ENCODE measurements around the gene WDR5.
A peak's percentile ranks its signal among the peaks of the same experiment; 100 is the strongest.

WDR5 gene

GRCh38 chr9:134177186-134177585, 41.3 kb downstream of the WDR5 start:
- H3K4me3 ChIP-seq (ENCODE audit: low read depth, low read length), result no peak overlapping the region
- no peak for DNase-seq (ENCODE audit: low read depth, low spot score)
- TF ChIP-seq, protein P1, sequence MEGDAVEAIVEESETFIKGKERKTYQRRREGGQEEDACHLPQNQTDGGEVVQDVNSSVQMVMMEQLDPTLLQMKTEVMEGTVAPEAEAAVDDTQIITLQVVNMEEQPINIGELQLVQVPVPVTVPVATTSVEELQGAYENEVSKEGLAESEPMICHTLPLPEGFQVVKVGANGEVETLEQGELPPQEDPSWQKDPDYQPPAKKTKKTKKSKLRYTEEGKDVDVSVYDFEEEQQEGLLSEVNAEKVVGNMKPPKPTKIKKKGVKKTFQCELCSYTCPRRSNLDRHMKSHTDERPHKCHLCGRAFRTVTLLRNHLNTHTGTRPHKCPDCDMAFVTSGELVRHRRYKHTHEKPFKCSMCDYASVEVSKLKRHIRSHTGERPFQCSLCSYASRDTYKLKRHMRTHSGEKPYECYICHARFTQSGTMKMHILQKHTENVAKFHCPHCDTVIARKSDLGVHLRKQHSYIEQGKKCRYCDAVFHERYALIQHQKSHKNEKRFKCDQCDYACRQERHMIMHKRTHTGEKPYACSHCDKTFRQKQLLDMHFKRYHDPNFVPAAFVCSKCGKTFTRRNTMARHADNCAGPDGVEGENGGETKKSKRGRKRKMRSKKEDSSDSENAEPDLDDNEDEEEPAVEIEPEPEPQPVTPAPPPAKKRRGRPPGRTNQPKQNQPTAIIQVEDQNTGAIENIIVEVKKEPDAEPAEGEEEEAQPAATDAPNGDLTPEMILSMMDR (IDR thresholded peaks at IDR 0.05; ENCODE audit: low read depth, low read length), result no peak
- in situ Hi-C loops (cut with HindIII; ENCODE audit: low sequenced_read_pairs), result no loop called here

DNA sequence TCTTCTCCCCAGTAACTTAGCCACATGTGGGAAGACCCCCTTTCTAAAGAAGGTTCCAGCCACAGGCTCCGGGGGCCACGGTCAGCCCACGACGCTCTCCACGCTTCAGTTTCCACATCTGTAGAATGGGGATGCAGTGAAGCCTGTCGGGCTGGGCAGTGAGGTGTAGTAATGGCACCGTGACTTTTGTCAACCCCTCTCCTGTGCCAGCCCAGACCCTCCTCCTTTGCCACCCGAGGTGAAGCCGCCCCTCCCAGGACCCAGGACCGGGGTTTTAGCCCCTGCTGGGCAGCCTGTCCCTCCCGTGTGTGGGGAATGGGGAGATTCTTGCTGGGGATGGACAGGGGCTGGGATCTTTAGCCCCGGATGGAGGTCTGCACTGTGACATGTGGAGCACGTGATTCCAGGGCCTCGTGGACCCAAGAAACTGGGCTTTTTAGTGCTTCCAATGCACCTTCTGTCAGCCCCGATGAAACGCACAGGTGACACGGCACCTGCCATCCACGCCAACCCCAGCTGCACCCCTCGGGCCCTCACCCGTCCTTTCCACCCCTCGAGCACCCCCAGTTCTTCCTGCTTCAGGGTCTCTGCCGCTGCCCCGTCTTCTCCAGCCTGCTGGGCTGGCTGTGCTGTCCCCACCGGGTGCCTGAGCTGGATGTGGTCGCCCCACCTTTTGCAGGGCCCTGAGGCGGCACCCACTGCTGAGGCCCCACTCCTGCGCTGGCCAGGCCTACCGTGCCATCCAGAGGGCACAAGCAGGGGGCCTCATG, 41.9 kb downstream of the WDR5 start:
- no peak for DNase-seq (ENCODE audit: low read depth, low spot score)
- TF ChIP-seq, protein P1 (IDR thresholded peaks at IDR 0.05; ENCODE audit: low read depth, low read length), result no peak
- H3K4me3 ChIP-seq (ENCODE audit: low read depth, low read length), result no peak overlapping the region
- in situ Hi-C loops (cut with HindIII; ENCODE audit: low sequenced_read_pairs), result no loop called here

DNA sequence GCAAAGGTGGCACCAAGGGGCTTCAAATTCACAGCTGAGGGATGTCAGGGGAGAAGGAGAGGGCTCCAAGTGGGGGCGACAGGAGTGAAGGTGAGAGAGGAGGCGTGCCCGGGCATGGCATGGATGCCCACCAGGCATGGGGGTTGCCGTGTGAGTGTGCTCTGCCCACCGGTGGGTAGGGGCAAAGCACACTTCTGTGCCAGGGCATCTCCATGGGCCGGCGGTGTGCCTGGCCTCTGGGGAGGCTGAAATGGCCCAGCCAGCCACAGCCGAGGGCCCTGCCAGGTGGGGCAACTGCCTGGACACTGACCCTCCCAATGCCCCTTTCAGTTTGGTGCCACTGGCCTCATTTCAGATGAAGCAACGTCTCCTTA, 42.5 kb downstream of the WDR5 start:
- TF ChIP-seq, protein P1 (IDR thresholded peaks at IDR 0.05; ENCODE audit: low read depth, low read length), result no peak
- DNase-seq (ENCODE audit: low read depth, low spot score), result no peak
- in situ Hi-C loops (cut with HindIII; ENCODE audit: low sequenced_read_pairs), result no loop called here
- no peak overlapping the region for H3K4me3 ChIP-seq (ENCODE audit: low read depth, low read length)

DNA sequence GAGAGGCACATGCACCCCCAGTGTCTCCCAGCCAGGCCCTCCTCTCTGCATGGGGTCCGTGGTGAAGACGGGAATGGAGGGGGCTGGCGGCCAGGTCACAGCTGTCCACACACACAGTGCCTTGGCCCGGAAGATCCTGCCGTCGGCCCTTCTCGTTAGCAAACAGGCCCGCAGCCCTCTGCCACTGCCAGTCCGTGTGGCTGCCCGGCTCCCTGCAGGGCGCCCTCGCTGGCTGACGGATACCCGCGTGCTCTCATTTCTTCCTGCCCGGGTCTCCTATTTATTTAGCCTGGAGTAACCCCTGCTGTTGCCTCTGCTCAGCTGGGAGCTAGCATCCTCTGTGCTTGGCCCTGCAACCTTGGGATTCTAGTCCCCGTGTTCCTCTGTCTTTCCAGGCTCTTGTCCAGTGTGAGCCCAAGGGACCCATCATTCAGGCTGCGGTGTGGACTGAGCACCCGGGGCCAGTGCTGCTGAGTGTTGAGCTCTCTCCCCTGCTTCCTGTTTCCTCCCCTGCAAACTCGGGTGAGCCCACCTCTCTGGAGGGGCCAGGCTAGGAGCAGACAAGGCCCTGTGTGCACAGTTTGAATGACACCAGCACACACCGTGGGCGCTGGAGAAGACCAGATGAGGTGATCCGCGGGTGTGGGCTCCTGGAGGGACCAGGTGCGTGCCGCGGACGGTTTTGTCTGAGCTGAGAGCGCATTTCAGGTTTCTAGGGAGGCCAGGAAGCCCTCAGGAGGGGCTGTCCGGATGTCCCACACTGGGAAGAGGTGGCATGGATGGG, 43.1 kb downstream of the WDR5 start:
- TF ChIP-seq, protein P1 (IDR thresholded peaks at IDR 0.05; ENCODE audit: low read depth, low read length), result no peak
- peak; percentile 45 for DNase-seq (ENCODE audit: low read depth, low spot score)
- in situ Hi-C loops (cut with HindIII; ENCODE audit: low sequenced_read_pairs), result no loop called here
- H3K4me3 ChIP-seq (ENCODE audit: low read depth, low read length), result no peak overlapping the region

GRCh38 chr9:134179595-134179917, 43.7 kb downstream of the WDR5 start:
- in situ Hi-C loops (cut with HindIII; ENCODE audit: low sequenced_read_pairs), result no loop called here
- TF ChIP-seq, protein P1 (IDR thresholded peaks at IDR 0.05; ENCODE audit: low read depth, low read length), result no peak
- no peak for DNase-seq (ENCODE audit: low read depth, low spot score)
- no peak overlapping the region for H3K4me3 ChIP-seq (ENCODE audit: low read depth, low read length)

DNA sequence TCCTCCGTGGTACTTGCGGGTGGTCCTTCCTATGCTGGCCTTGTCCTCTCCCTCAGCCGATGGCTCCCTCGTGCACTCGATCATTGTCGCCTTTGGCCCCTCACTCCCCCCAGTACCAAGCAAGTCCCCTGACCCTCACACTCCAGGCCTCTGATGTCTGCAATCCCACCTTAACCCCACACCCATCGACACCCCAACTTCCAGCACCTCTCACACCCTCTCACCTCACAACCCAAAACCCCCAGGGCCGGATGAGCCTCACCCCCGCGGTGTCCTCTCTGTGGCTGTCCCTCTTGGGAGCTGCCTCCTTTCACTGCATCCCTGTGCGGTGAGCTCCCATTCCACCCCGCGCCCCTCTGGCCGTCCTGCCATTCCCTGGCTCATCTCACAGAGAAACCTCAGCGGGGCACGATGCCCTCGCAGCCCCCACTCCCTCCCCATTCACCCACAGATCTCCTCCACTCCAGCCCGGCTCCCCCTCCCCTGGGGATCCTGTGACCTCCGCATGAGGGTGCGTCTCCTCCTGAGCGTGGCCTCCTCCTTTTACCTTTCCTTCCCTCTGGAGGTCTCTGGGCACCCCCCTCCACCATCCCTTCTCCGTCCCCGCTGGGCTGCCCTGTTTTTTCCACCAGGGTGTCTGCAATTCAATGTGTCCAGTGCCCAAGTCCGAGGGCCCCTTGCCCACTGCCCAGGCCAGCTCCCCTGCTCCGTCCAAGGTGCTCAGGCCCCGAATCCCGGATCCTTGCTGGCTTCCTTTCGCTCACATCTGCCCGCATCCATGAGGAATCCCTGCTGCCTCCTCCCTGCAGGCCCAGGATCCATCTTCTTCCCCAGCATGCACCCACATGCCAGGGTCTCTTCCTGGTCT, 44.3 kb downstream of the WDR5 start:
- no peak overlapping the region for H3K4me3 ChIP-seq (ENCODE audit: low read depth, low read length)
- TF ChIP-seq, protein P1 (IDR thresholded peaks at IDR 0.05; ENCODE audit: low read depth, low read length), result no peak
- no peak for DNase-seq (ENCODE audit: low read depth, low spot score)
- in situ Hi-C loops (cut with HindIII; ENCODE audit: low sequenced_read_pairs), result no loop called here
